Body of pancreas (tissue), 4 donors: Measurements from ENCODE around the gene ST13.
"Not testable (repeated sequence)": the region's sequence is repeated elsewhere in the genome, so short reads cannot be mapped to it uniquely, and the experiment has no call there.

Experiments used
- POLR2A ChIP-seq, 3 donors: fragments of 450-650 bp; IDR thresholded peaks; one replicate each; pipeline ENCODE4 v1.6.1; 2016; ENCODE audit warnings: antibody characterized with exemption in 3 of 3, mild to moderate bottlenecking in 2 of 3
- TF ChIP-seq, protein P1 (sequence below), 7 experiments: fragments of 450-650 bp in 4 of 7; fragments of 200-600 bp in 3 of 7; sonication (generic) in 3 of 7; IDR thresholded peaks; one replicate each; pipeline ENCODE4 v1.5.1; 2016 to 2019; ENCODE audit warnings: antibody characterized with exemption in 7 of 7

DNA sequence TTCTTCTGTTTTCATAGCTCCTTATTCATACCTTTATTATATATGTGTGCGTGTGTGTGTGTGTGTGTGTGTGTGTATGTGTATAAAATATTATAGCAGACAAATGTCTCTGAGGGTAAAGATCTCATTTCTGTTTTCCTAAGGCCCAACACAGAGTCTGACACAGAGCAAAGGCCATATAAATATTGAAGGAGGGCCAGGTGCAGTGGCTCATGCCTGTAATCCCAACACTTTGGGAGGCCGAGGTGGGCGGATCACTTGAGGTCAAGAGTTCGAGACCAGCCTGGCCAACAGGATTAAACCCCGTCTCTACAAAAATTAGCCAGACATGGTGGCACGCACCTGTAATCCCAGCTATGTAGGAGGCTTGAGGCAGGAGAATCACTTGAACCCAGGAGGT lies 11.9 kb upstream of the ST13 start:
- TF ChIP-seq, protein P1, sequence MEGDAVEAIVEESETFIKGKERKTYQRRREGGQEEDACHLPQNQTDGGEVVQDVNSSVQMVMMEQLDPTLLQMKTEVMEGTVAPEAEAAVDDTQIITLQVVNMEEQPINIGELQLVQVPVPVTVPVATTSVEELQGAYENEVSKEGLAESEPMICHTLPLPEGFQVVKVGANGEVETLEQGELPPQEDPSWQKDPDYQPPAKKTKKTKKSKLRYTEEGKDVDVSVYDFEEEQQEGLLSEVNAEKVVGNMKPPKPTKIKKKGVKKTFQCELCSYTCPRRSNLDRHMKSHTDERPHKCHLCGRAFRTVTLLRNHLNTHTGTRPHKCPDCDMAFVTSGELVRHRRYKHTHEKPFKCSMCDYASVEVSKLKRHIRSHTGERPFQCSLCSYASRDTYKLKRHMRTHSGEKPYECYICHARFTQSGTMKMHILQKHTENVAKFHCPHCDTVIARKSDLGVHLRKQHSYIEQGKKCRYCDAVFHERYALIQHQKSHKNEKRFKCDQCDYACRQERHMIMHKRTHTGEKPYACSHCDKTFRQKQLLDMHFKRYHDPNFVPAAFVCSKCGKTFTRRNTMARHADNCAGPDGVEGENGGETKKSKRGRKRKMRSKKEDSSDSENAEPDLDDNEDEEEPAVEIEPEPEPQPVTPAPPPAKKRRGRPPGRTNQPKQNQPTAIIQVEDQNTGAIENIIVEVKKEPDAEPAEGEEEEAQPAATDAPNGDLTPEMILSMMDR (IDR thresholded peaks at IDR 0.05), result not testable (repeated sequence)
- not testable (repeated sequence) for TF ChIP-seq POLR2A (IDR thresholded peaks at IDR 0.05)
